ENCODE measurements around the gene PDIA6. TPM values are rescaled to one million over a fixed set of nuclear protein-coding genes. Genes with fewer than 3 reads are reported as not detected.
"Not testable (repeated sequence)": the region's sequence is repeated elsewhere in the genome, so short reads cannot be mapped to it uniquely, and the experiment has no call there.

Gene PDIA6
- total RNA-seq, 1 donor from 2014 or later: 582 TPM

DNA sequence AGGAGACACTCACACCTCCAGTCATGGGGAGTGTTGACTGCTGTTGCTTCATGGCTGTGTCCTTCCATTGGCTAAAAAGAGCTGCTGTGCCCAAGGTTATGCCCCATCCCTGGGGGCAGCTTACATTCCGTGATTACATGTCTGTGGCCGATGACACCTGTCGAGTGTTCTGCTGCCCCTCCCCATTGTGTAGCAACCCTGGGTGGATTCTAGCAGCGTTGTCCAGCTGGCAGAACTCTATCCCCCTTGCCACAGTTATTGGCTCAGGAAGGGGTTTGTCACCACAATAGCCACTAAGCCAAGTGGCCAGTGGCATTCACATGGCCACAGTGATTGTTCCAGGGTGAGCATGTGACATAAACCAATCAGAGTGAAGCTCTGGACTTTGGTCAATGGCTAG lies 11.6 kb upstream of the PDIA6 start:
- no peak for TF ChIP-seq CTCF (IDR thresholded peaks at IDR 0.05; ENCODE audit: insufficient read depth, low read length, severe bottlenecking)
- no peak overlapping the region for H3K4me3 ChIP-seq (ENCODE audit: low read depth, low read length)
- no peak for DNase-seq (ENCODE audit: low read depth)
- no peaks in the 10 kb centered on the region for H3K36me3 ChIP-seq (ENCODE audit: control insufficient read depth, insufficient read depth, low read length)
- FAIRE-seq: peak; percentile 47
- peaks cover 5% of the 10 kb centered on the region for H3K27me3 ChIP-seq (ENCODE audit: control insufficient read depth, insufficient read depth, low read length)

GRCh38 chr2:10820978-10821695 lies 8.6 kb upstream of the PDIA6 start:
- H3K27me3 ChIP-seq (ENCODE audit: control insufficient read depth, insufficient read depth, low read length): peaks cover 5% of the 10 kb centered on the region
- no peak for DNase-seq (ENCODE audit: low read depth)

GRCh38 chr2:10820562-10820961 lies 8.0 kb upstream of the PDIA6 start:
- Histone ChIP-seq H3K27me3 (ENCODE audit: control insufficient read depth, insufficient read depth, low read length) (peaks cover 5% of the 10 kb centered on the region), H3K36me3 (ENCODE audit: control insufficient read depth, insufficient read depth, low read length) (no peaks in the 10 kb centered on the region), H3K4me3 (ENCODE audit: low read depth, low read length) (no peak overlapping the region)
- DNase-seq (ENCODE audit: low read depth): no peak
- FAIRE-seq: no peak
- no peak for TF ChIP-seq CTCF (IDR thresholded peaks at IDR 0.05; ENCODE audit: insufficient read depth, low read length, severe bottlenecking)

More at GRCh38 chr2:10820978-10821695, 8.6 kb upstream of the PDIA6 start:
- FAIRE-seq: no peak
- H3K36me3 ChIP-seq (ENCODE audit: control insufficient read depth, insufficient read depth, low read length): no peaks in the 10 kb centered on the region
- TF ChIP-seq CTCF (IDR thresholded peaks at IDR 0.05; ENCODE audit: insufficient read depth, low read length, severe bottlenecking): no peak
- no peak overlapping the region for H3K4me3 ChIP-seq (ENCODE audit: low read depth, low read length)

DNA sequence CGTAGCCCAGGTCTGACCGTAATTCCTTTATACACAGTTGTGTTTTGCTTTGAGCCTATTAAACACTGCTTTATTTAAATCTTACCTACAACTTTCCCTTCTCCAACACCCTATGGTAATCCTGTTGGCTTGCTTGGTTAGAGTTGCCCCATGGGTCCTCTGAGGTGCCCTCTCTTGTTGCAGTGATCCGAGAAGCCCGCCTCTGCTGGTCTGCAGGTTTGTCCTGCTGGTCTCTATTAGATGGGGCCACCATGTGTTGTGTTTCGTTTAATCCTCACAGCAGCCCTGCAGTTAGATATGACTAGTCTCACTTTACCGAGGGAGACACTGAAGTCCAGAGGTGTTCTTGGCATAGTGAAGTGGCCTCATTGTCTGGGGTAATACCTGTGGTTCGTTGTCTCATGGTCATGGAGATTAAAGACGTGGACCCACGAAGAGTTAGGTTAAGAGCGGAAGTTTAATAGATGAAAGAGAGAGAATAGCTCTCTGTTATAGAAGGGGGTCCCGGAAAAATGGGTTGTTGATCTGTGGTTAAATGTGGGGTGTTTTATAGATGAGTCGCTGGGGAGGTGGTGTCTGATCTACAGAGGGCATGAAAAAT lies 7.2 kb upstream of the PDIA6 start:
- no peak overlapping the region for H3K4me3 ChIP-seq (ENCODE audit: low read depth, low read length)
- no peak for DNase-seq (ENCODE audit: low read depth)
- H3K36me3 ChIP-seq (ENCODE audit: control insufficient read depth, insufficient read depth, low read length): no peaks in the 10 kb centered on the region
- peaks cover 5% of the 10 kb centered on the region for H3K27me3 ChIP-seq (ENCODE audit: control insufficient read depth, insufficient read depth, low read length)
- TF ChIP-seq CTCF (IDR thresholded peaks at IDR 0.05; ENCODE audit: insufficient read depth, low read length, severe bottlenecking): no peak
- peak; percentile 43 for FAIRE-seq

GRCh38 chr2:10818984-10819383 lies 6.4 kb upstream of the PDIA6 start:
- peaks cover 4% of the 10 kb centered on the region for H3K27me3 ChIP-seq (ENCODE audit: control insufficient read depth, insufficient read depth, low read length)

GRCh38 chr2:10818305-10818704 lies 5.7 kb upstream of the PDIA6 start:
- not testable (repeated sequence) for FAIRE-seq; H3K4me3 ChIP-seq (ENCODE audit: low read depth, low read length); H3K36me3 ChIP-seq (ENCODE audit: control insufficient read depth, insufficient read depth, low read length); DNase-seq (ENCODE audit: low read depth); H3K27me3 ChIP-seq (ENCODE audit: control insufficient read depth, insufficient read depth, low read length)

More at GRCh38 chr2:10818984-10819383, 6.4 kb upstream of the PDIA6 start:
- DNase-seq (ENCODE audit: low read depth) (peak; percentile 62), FAIRE-seq (no peak)
- H3K4me3 ChIP-seq (ENCODE audit: low read depth, low read length): no peak overlapping the region
- no peaks in the 10 kb centered on the region for H3K36me3 ChIP-seq (ENCODE audit: control insufficient read depth, insufficient read depth, low read length)
- TF ChIP-seq CTCF (IDR thresholded peaks at IDR 0.05; ENCODE audit: insufficient read depth, low read length, severe bottlenecking): no peak

Data from bronchial epithelial cell (primary cell).